Stimulated activated naive CD4-positive, alpha-beta T cell treated with Interleukin-2 at 50 U/mL for 16 hours (primary cell): ENCODE measurements around the gene NCR3LG1.

Experiments
- DNase-seq: peaks from one replicate; lab custom pipeline; 2025; lab: John Stamatoyannopoulos, UW

The NCR3LG1 gene, protein sequence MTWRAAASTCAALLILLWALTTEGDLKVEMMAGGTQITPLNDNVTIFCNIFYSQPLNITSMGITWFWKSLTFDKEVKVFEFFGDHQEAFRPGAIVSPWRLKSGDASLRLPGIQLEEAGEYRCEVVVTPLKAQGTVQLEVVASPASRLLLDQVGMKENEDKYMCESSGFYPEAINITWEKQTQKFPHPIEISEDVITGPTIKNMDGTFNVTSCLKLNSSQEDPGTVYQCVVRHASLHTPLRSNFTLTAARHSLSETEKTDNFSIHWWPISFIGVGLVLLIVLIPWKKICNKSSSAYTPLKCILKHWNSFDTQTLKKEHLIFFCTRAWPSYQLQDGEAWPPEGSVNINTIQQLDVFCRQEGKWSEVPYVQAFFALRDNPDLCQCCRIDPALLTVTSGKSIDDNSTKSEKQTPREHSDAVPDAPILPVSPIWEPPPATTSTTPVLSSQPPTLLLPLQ

DNA sequence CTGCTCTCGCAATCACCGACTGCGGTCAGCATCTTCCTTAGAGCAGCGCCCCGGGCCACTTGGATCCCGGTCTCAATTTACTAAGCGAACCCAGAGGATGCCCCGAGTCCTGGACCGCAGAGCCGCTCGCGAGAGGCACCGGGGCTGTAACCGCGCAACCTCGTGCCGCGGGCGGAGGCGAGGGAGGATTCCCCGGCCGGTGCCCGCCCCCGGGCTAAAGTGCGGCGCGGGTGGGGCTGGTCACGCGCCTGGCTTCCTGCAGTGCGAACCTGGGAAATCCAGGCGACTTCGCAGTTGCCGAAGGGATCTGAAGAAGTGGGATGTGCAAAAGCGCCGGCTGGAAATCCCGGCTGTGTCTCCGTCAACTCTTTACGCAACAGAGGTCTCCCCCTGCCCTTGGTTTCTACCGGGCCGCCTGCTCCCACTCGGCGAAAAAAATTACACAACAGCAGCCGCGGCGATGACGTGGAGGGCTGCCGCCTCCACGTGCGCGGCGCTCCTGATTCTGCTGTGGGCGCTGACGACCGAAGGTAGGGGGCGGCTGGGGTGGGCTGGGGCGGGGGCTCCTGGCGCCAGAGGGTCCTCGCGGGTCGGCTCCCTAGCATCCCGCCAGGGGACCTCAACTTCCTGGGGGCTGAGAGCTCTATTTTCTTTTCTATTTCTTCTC is at the start of gene NCR3LG1:
TSS of gene NCR3LG1 (plus strand) at position 291 of the 667 bp plus-strand sequence. CDS start at position 461, 170 bp downstream.
- peak; percentile 60 for DNase-seq

DNA sequence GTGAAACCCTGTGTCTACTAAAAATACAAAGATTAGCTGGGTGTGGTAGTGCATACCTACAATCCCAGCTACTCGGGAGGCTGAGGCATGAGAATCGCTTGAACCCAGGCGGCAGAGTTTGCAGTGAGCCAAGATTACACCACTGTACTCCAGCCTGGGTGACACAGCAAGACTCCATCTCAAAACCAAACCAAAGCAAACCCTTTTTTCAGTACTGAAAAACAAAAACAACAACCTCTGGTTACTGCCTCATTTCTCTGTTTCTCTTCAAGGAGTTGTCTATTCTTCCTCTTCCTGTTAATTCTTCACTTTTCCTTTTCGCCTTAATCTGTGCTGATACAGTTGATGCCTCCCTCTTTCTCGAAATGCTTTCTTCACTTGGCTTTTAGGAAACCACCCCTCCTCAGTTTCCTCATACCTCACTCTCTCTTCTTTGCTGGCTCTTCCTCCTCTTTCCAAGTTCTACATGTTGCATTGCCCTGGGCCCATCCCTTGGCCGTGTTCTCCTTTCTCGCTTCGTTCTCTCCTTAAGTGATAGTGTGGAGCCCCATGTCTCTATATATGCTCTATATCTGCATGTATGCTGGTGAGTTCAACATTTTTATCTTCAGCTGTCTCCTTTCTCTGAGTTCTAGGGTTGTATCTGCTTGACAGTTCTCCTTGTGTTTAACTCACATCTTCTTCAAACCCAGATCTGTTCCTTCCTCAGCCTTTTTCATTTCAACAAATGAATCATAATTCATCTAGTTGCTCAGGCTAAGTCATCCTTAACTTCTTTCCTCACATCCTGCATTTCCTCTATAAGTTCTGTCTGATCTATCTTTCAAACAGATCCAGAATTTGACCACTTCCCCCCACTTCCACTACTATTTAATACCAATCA is 38.0 kb upstream of the NCR3LG1 start:
- no peak for DNase-seq

DNA sequence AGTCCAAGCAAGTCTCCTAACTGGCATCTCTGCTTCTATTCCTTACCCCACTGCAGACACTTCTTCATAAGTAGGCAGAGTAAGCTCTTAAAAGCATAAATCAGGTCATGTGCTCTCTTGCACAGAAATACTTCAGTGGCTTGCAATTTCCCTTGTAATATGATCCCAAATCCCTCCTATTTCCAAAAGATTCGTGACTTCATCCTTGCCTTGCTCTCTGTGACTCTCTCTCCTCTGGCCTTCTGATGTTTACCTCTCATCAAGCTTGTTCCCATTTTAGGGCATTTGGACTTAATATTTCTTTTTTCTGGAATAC is 37.4 kb upstream of the NCR3LG1 start:
- no peak for DNase-seq

DNA sequence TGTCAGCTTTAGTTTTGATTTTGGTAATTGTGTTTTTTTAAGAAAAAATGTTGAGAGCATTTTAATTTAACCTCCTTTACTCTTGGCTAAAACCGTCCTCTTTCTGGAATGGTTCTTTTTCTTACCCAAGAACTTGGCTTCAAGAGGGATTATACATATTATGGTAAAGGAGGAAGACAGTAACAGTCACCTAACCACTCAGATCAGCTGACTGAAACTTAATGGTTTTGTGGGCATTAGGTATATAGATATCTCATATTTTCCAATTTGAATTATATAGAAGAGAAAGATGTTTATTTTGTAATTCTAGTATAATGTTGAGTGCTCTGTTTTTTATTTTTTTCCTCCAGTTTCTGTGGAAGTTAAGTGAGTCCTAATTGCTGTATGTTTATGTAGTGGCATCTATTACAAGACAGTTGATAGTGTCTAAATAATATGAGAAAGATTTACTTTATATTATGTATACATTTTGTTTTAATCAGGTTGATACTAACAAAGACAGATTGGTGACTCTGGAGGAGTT is 36.6 kb upstream of the NCR3LG1 start:
- no peak for DNase-seq

DNA sequence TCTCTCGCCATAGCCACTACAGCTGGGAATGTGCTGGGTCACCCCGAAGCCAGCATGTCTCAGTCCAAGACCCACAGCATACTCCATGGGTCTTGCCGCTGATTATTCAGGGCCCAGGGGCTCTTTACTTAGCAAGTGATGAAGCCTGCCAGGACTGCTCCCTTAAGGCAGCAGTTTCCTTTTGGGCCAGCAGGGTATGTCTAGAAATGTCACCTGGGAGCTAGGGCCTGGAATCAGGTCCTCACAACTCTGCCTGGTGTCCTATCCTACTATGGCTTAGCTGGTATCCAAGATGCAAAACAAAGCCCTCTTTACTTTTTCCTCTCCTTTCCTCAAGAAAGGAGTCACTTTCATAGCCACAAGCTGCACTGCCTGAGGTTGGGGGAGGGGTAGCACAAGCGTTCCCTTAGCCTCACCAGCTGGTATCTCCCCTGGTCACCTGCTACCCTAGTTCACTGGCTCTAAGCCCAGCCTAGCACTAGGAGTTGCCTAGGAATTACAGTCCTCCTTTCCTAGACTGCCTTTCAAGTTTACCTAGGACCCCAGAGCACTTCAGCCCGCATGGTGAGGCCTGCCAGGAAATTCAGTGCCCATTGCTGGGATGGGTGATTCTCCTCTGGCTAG is 22.6 kb upstream of the NCR3LG1 start:
- DNase-seq = no peak

DNA sequence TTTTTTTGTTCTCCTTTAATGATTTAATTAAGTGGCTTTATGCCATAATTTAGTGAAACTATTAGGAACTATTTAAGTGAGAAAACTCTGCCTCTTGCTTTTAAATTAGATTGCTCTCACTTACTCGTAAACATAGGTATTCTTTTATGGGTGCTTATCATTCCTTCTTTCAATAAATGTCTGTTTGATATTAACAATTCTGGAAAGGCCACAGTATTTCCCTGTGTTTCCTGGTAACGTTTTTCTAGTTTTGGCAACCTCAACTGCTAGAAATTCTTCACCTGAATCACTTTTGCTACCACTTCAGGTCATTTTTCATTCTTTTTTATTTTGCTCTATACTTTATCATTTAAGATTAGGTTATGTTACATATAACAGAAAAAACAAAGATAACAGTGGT is 19.9 kb upstream of the NCR3LG1 start:
- DNase-seq = no peak

DNA sequence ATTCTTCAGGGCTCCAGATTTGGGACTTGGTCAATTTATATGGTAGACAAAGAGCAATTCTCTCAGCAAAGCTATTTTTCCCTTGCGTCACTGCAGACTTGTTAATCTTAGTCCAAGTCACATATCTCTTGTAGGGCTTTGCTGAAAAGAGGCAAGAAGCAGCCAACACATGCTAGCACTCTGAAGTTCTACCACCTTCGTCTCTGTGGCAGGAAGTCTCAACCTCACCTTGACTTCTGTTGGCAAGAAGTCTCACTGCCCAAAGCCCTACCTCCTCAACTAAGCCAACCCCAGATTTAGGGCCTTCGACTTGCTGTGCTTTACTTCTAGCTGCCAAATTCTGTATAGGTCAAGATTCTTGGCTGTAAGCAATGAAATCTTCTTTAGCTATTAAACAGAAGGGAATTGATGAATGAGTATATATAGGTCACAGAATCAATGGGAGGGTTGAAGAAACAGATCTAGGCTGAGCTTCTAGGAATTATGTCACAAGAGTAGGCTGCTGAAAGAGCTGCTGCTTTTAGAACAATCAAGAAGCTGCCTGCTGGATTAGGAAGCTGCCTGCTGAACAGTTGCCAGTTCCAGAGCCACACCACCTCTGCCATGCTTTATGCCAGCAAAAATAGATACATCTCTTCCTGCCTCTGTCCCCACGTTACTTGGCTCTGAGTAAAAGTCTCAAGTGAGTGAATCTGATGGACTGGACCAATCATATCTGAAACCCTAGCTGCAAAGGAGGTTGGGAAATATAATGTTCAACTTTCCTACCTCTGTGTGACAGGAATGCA is 17.6 kb upstream of the NCR3LG1 start:
- no peak for DNase-seq

DNA sequence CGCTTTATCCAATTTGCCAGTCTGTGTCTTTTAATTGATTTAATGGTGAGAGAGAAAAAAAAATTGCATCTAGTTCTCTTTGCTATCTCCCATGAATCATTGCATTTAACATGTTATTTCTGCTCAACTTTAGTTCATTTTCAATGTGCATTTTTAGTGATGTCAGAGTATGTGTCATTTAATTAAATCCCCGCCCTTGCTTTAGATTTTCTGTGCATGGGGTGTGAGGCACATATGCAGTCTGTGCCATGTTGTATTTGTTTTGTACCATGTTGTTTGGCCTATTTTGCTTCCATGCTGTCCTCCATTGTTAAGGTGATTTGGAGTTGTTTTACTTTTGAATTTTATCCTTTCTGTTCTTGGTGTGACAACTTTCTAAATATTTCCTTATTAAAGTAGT is 8.3 kb upstream of the NCR3LG1 start:
- no peak for DNase-seq

DNA sequence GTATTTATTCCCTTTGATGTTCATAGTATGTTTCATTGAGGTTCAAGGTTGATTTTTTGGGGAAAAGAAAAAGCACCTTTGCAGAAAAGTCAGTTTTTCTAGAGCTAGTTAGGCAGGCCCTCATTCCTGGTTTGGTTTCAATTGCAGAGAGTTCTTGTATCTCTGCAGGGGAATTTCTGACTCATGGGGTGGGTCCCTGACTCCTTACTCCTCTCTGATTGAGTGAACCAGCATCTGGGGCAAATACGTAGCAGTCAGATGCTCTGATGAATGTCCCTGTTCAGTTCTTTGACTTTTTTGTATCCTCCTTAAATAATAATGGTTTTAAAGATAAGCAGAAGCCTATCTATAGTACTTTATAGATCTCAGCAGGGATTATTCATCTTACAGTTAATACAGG is 7.7 kb upstream of the NCR3LG1 start:
- no peak for DNase-seq

DNA sequence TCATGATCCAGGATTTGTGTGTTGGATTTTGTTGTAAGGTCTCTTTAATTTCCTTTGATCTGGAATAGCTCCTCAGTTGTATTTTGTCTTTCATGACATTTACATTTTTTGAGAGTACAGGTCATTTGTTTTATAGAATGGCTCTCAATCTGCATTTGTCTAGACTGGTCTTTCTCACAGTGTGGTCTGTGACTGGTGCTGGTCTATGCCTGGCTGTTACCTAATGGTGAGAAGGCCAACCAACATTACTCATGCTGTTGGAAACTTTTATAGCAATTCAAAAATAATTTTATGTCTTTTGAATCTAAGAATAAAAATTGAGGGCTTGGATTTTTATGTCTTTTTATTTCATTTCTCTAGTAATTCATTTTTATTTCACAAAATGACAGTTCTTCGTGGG is 3.9 kb upstream of the NCR3LG1 start:
- DNase-seq = no peak

DNA sequence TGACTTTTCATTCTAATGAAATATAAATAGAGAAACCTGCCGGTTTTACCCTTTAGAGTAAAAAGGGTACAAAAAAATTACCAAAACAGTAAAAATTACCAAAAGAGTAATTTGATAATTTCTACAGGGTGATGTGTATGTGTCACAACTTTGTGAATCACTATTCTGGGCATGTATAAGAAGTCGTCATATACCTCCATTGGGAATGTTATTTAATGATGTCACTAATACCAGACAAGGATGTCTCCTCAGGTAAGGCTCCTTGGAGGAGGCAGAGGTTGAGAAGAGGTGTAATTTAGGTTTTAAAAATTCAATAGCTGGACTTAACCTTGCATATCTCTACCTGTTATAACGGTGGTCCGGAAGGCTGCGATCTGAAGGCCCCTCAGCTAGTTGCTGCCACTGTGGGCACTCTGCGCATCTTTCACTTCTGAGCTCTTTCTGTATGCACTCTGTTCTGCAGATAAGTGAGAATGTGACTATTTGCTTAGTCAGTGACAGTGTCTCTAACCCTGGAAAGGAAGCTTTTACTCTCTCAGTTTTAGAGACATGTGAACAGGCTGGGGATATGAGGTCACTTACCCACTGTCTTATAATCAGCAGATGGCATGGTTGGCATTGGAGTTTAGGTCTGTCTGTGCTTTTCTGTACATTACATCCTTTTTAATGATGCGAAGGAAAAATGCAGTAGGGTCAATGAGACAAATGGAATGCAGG is 987 bp upstream of the NCR3LG1 start:
- DNase-seq = no peak

DNA sequence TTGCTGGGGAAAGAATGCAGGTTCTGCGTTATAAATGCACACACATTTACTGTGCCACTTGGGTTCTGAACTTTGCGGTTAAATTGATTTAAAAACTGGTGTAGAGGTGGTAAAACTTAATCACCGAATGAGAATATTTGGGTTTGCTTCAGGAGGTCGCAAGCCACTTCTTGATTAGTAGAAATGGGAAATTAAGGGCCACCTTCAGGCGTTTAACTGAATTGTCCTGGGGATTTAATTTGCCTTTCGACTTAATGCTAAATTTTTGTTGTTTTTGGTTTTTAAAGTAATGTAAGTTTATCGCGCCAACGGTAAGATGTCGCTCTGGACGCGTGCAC is 459 bp upstream of the NCR3LG1 start:
- DNase-seq = no peak

DNA sequence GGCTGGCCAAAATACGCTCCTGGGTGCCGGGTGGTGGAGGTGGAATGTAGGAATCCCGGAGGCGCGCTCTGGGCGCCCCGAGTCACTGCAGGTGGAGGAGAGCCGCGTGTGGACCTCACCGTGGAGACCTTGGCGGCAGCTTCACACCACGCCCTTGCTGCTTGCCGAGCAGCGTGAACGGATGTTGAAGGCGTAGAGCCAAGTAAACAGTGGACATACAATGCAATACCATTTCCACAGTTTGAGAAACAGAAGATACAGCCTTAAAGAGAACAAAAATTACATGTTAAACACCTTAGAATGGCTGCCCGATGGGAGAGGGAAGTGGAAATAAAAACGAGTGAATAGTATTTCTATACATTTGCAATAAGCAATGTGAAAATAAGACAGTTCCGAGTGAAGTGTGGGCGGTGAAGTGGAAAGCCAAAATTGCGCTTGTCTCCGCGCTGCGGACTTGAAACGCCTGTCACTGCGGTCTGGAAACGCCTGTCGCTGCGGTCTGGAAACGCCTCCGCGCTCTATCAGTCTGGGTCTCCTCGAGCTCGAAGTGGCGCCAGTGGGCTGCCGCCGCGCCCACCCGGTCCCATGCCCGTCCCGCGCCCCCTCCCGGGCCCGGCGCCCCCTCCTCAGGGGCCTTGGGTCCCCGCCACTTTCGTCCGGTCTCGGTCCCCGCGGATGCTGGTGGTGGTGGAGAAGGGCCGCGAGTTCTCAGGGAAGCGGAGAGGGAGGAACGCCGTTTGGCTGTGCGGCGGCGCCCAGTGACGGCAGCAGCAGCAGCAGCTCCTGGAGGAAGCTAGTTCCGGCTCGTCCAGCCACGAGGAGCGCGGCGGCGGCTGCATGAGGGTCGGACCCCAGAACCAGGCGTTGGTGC is 1.6 kb downstream of the NCR3LG1 start:
- peak; percentile 51 for DNase-seq

DNA sequence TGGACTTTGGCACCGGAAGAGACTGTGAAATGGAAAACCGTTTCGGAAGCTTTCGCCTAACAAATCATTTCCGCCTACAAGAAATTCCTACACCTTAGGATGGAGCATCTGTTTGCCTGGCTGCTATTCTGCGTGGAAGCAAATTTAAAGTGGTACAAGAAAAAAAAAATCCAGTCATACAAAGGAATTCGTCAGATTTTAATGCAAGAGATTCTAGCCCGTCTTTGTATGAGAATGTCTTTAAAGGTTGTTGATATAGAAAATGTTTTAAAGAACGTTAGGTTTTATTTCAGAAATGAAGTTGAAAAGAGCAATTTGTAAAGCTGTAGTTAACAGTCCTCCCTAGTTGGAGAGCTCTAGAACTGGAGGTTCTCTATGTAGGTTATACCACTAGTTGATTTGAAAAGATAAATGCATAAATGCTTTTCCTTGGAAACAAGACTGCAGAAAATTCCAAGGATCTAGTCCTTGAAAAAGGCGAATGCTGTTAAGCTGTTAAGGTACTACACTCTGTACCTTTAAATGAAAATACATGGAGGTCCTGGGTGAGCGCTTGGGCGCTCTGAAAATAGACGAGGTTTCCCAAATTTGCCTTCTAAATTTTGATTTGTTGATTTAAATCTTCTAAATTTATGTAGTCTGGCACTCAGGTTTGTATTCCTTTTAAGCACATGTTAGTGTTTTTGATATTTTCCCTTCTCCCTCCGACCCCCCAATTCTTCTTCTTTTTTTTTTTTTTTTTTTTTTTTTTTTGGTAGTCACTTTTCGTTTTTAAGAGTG is 2.4 kb downstream of the NCR3LG1 start:
- no peak for DNase-seq

DNA sequence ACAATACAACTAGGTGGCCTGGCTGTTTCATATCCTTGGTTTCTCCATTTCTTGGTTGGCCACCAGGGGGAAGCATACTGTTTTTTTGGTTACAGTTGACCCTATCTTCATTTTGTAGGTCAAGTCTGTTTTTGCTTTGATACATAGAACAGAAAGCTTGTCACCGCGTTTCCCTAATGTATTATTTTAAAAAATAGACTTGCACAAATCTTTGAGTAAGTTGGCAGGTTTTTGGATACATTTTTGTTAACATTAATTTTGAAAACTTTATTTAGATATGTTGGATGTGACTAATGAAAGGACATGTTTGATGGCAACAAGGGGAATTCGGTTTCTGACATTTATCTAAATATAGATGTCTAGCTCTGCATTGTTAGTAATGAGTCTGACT is 3.0 kb downstream of the NCR3LG1 start:
- DNase-seq = peak; percentile 43

DNA sequence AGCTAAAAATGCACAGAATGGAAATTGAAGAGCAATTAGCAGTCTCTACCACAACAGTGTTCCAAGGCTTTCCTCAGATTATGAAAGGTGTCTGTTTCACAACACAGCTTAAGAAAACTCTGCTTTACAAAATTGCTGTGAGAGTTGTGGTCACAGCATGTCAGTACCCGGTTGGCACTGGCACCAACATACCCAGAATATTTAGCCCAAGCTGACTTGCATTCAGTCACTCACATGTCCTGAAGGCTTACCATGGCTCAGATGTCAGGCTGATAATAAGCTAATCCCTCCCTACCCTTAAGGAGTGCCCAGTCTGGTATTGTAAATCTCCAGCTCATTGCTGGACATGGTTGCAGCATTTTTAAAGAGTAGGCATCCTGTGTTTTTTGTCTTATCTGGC is 14.9 kb downstream of the NCR3LG1 start:
- DNase-seq = no peak

DNA sequence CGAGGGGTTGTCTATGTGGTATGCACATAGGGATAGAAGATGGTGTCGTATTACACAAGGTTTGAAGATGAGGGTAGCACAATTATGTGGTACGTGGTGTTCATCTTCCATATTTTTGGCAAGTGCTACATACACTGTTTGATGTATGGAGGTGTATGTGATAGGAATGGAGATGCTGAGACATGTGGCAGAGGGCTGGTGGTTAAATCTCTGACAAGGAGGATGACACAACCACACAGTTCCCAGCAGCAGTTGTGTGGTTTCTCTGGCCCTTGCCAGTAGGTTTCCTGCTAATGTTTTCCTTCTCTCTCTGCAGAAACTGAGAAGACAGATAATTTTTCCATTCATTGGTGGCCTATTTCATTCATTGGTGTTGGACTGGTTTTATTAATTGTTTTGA is 17.0 kb downstream of the NCR3LG1 start:
- no peak for DNase-seq

DNA sequence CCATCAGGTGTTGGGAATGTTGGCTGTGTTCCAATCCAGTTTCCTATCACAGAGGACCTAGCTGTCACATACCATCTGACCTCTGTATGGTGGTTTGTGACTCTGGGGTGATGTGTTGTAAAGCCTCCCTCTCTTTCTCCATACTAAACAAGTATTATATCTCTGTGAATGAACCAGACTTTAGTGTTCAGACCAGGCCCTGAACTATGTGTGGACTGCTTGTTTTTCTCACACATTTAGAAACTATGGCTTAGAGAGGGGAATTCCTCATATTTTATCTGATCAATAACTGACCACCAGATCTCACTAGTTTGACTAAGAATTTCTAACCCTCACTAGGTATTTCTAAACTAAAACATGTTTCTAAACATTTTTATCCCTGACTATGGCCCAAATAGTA is 17.5 kb downstream of the NCR3LG1 start:
- no peak for DNase-seq

DNA sequence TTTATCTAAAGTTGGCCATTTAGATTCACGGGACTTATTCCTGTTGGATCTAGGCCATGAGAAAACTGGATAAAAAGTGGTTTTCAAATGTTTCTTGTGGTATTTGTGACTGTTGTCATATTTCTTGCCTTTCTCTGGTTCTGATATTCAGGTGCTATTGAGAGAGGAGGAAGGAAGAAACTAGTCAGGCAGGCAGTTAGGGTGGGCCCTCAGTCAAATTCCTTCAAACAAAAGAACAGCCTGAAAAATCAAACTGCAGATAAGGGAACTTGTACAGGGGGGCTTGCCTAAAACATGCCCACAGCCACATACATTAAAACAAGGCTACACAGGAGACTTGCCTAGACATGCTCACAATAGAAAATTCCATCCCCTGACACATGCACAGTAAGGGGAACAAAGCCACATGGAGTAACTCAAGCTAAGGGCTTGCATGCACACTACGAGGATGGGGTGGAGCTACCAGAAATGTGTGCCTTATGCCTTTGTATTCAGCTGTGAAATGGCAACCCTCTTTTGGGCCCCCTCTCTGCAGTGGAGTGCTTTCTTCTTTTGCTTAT is 18.2 kb downstream of the NCR3LG1 start:
- DNase-seq = no peak
